Gastroesophageal sphincter (tissue), 4 donors: ENCODE results near the gene TRPV2. TPM values are rescaled to one million over a fixed set of nuclear protein-coding genes. Genes with fewer than 3 reads are reported as not detected.

Experiments used
- ATAC-seq: fragments of 150-250 bp; one replicate; pipeline ENCODE4 v1.9.1; 2016; ENCODE audit warnings: mild to moderate bottlenecking, moderate library complexity
- H3K27ac ChIP-seq, 4 donors: fragments of 200-600 bp; sonication (generic) in 3 of 4; 1 replicate in 3 of 4; 2 replicates in 1 of 4; pipeline ENCODE4 v1.5.1; 2016 to 2019
- H3K27me3 ChIP-seq: fragments of 200-600 bp; sonication (generic); one replicate; pipeline ENCODE4 v1.5.1; 2019
- H3K36me3 ChIP-seq, 2 donors: fragments of 200-600 bp; sonication (generic); one replicate each; pipeline ENCODE4 v1.5.1; 2019; ENCODE audit warnings: control low read depth in 1 of 2
- H3K4me1 ChIP-seq, 3 donors: fragments of 200-600 bp; sonication (generic); 1 replicate in 2 of 3; 2 replicates in 1 of 3; pipeline ENCODE4 v1.5.1; 2016 to 2019; ENCODE audit warnings: control low read depth in 2 of 3
- H3K4me3 ChIP-seq, 2 donors: fragments of 200-600 bp; sonication (generic); one replicate each; pipeline ENCODE4 v1.5.1; 2019; ENCODE audit warnings: mild to moderate bottlenecking in 1 of 2, moderate library complexity in 1 of 2
- H3K9me3 ChIP-seq, 3 donors: fragments of 200-600 bp; sonication (generic); one replicate each; pipeline ENCODE4 v1.5.1; 2017 to 2019; ENCODE audit warnings: control low read depth in 2 of 3
- CTCF ChIP-seq, 4 experiments: fragments of 200-600 bp in 2 of 4; fragments of 450-650 bp in 2 of 4; sonication (generic) in 1 of 4; IDR thresholded peaks; one replicate each; pipeline ENCODE4 v1.5.1; 2017 to 2019; ENCODE audit warnings: antibody characterized with exemption in 4 of 4, mild to moderate bottlenecking in 2 of 4, moderate library complexity in 2 of 4
- EP300 ChIP-seq: sonication (generic); formaldehyde crosslinking; IDR thresholded peaks from one replicate; pipeline ENCODE4 v1.6.1; 2017; ENCODE audit warnings: antibody characterized with exemption, mild to moderate bottlenecking
- POLR2A ChIP-seq, 2 donors: fragments of 450-650 bp; IDR thresholded peaks; one replicate each; pipeline ENCODE4 v1.6.1; 2017; ENCODE audit warnings: antibody characterized with exemption in 2 of 2, mild to moderate bottlenecking in 2 of 2, moderate library complexity in 1 of 2
- POLR2AphosphoS5 ChIP-seq: sonication (generic); formaldehyde crosslinking; IDR thresholded peaks from one replicate; pipeline ENCODE4 v1.6.1; 2017; ENCODE audit warnings: antibody characterized with exemption
- WGBS, 2 donors: methylation state at CpG; one replicate each; pipeline ENCODE4 v1.1.5; 2018; ENCODE audit warnings: low coverage in 1 of 2; 5-methylcytosine and 5-hydroxymethylcytosine counted together
- total RNA-seq, 4 donors: library from RNA; depleted of rRNA; stranded (reverse); fragments of >200 nt; gene quantifications; one replicate each; pipeline ENCODE4 v1.1.0, GENCODE V29; 2016

TRPV2 gene
- total RNA-seq, 4 donors from 2014 or later = 6.5 to 15.5 (median 11.6) TPM

- no peak for TF ChIP-seq POLR2A (IDR thresholded peaks at IDR 0.05)
- TF ChIP-seq POLR2AphosphoS5 = no peak
- no peak for TF ChIP-seq EP300
- TF ChIP-seq CTCF (IDR thresholded peaks at IDR 0.05) = no peak
- 15 to 40% methylated on average over 2 to 4 of the region's 5 CpGs for WGBS, 2 donors
- peak; percentile 93 for ATAC-seq
- peak overlapping the region in 3 of 4 donors; percentile 60 to 80 (median 71) for H3K27ac ChIP-seq
- no peaks in the 10 kb centered on the region for H3K27me3 ChIP-seq
- H3K4me3 ChIP-seq = no peak overlapping the region
- H3K36me3 ChIP-seq = no peaks in the 10 kb centered on the region
- no peaks in the 10 kb centered on the region for H3K9me3 ChIP-seq
- peaks cover 0 to 14% (median 4%) of the 10 kb centered on the region in 3 donors for H3K4me1 ChIP-seq
Observed at GRCh38 chr17:16477255-16477654, 61.9 kb downstream of the TRPV2 start.

GRCh38 chr17:16477666-16478065 is 62.3 kb downstream of the TRPV2 start:
- peak; percentile 4 for ATAC-seq
- WGBS, 2 donors = 61% methylated on average over 3 of the region's 8 CpGs; no CpG with 5 or more reads in 1 of the 2 donors
- peaks cover 0 to 14% (median 4%) of the 10 kb centered on the region in 3 donors for H3K4me1 ChIP-seq

GRCh38 chr17:16478649-16479048 is 63.3 kb downstream of the TRPV2 start:
- peaks cover 0 to 14% (median 4%) of the 10 kb centered on the region in 3 donors for H3K4me1 ChIP-seq
- peak overlapping the region in 1 of 4 donors; percentile 43 for H3K27ac ChIP-seq
- H3K36me3 ChIP-seq = no peaks in the 10 kb centered on the region
- H3K4me3 ChIP-seq = no peak overlapping the region
- H3K27me3 ChIP-seq = no peaks in the 10 kb centered on the region
- no peaks in the 10 kb centered on the region for H3K9me3 ChIP-seq
- TF ChIP-seq POLR2A (IDR thresholded peaks at IDR 0.05) = no peak
- WGBS, 2 donors = 60 to 80% methylated on average over 1 to 3 of the region's 6 CpGs
- no peak for ATAC-seq

More at GRCh38 chr17:16477666-16478065, 62.3 kb downstream of the TRPV2 start:
- Histone ChIP-seq H3K4me3 (no peak overlapping the region), H3K36me3 (no peaks in the 10 kb centered on the region), H3K9me3 (no peaks in the 10 kb centered on the region), H3K27me3 (no peaks in the 10 kb centered on the region), H3K27ac (peak overlapping the region in 3 of 4 donors; percentile 60 to 80 (median 71))
- no peak for TF ChIP-seq EP300
- TF ChIP-seq POLR2AphosphoS5 = no peak
- no peak for TF ChIP-seq CTCF (IDR thresholded peaks at IDR 0.05)
- TF ChIP-seq POLR2A (IDR thresholded peaks at IDR 0.05) = no peak

GRCh38 chr17:16479264-16479663 is 63.9 kb downstream of the TRPV2 start:
- Histone ChIP-seq H3K27ac (no peak overlapping the region), H3K36me3 (no peaks in the 10 kb centered on the region), H3K4me1 (peaks cover 0 to 18% (median 4%) of the 10 kb centered on the region in 3 donors), H3K9me3 (no peaks in the 10 kb centered on the region), H3K27me3 (no peaks in the 10 kb centered on the region), H3K4me3 (no peak overlapping the region)
- TF ChIP-seq EP300 = no peak
- TF ChIP-seq POLR2A (IDR thresholded peaks at IDR 0.05) = no peak
- no peak for TF ChIP-seq CTCF (IDR thresholded peaks at IDR 0.05)
- no peak for TF ChIP-seq POLR2AphosphoS5
- no peak for ATAC-seq
- WGBS, 2 donors = 89 to 100% methylated on average over 1 of the region's 2 CpGs

- ATAC-seq = no peak
- no peak for TF ChIP-seq CTCF (IDR thresholded peaks at IDR 0.05)
- TF ChIP-seq POLR2A (IDR thresholded peaks at IDR 0.05) = no peak
- TF ChIP-seq EP300 = no peak
- TF ChIP-seq POLR2AphosphoS5 = no peak
- Histone ChIP-seq H3K36me3 (no peaks in the 10 kb centered on the region), H3K27ac (no peak overlapping the region), H3K4me3 (no peak overlapping the region), H3K4me1 (peaks cover 0 to 35% (median 15%) of the 10 kb centered on the region in 3 donors), H3K27me3 (no peaks in the 10 kb centered on the region), H3K9me3 (no peaks in the 10 kb centered on the region)
- WGBS, 2 donors = no CpG with 5 or more reads among the region's 6 CpGs
Observed at GRCh38 chr17:16480995-16481394, 65.6 kb downstream of the TRPV2 start.
